NCI-H128 (cell line): ENCODE results near the gene CASP3.
"Not testable (repeated sequence)": the region's sequence is repeated elsewhere in the genome, so short reads cannot be mapped to it uniquely, and the experiment has no call there.

Experiments used
- DNase-seq: peaks from one replicate; lab custom pipeline; 2025; ENCODE audit not compliant: unreplicated experiment; lab: John Stamatoyannopoulos, UW

CASP3 gene

DNA sequence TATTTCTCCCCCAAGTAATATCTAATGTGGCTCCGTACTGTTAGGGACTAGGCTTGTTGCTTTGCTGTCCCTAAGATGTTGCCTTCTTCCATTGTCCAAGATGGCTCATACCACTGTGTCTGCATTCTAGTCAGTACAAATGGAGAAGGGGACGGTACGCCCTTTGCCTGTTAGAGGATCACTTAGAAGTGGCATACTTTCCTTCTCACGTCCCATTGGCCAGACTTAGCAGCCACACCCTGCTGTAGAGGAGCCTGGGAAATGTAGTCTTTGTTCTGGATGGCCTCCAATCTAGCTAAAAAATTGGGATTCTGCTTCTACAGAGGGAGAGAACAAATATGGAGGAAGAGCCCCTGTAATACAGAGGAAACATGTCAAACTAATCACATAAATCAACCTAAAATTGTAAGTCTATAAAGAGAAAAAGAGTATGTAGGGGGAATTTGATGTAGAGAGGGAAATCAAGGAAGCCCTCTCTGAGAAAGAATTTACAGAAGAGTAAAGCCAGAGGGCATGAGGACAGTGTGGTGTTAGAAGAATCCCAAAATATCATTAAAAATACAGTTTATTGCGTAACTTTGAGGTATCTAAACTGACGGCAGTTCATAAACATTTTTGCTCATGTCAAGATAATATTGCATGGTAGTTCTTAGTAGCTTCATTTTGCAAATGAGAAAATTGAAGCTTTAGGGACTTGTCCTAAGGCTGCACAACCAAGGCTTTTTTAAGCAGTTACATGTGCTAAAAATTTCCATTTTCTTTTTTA is 15.4 kb upstream of the CASP3 start:
- no peak for DNase-seq

DNA sequence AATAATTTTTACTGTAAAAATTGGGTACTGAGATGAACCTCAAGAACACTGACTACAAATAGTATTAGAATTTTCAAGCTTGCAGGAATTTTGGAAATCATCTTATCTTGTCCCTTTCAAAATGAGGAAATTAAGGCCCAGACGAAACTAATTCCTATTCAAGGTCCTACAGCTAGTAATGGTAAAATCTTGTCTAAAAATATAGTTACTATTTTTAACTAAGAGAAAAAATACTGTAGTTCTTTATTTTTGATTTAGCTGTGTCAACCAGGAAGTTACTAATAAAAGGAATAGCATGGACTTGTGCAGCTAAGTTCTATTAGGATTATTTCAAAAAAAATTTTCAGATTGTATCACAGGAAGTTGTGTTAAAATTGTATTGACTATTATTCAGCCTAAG is 13.0 kb upstream of the CASP3 start:
- DNase-seq, result no peak

DNA sequence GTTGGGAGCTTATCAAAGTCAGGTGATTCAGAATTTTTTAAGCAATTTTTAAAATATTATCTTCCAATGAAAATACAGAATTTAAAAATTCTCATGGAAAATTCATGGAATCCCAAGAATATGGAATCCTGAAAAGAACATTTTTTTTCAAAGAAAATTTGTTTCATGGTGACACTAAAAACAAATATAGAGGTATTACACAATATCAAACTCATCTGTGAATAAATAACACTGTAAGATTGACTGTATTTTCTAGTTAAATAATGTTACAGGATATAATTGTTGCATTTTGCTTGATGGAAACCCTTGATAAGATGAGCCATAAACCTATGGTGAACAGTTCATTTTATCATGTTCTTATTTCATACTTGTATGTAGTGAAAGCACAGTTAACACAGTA is 11.7 kb upstream of the CASP3 start:
- DNase-seq, result no peak

DNA sequence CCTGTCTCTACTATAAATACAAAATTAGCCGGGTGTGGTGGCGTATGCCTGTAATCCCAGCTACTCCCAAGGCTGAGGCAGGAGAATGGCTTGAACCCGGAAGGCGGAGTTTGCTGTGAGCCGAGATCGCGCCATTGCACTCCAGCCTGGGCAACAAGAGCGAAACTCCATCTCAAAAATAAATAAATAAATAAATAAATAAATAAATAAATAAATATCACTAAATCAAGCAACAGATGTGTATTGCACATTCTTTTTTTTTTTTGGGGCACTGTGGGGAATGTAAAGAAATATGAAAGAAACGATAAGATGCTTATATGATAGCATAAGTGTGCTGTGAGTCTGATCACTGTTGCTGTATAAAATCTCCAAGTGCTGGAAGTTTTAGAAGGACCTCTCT is 8.6 kb upstream of the CASP3 start:
- DNase-seq, result not testable (repeated sequence)

DNA sequence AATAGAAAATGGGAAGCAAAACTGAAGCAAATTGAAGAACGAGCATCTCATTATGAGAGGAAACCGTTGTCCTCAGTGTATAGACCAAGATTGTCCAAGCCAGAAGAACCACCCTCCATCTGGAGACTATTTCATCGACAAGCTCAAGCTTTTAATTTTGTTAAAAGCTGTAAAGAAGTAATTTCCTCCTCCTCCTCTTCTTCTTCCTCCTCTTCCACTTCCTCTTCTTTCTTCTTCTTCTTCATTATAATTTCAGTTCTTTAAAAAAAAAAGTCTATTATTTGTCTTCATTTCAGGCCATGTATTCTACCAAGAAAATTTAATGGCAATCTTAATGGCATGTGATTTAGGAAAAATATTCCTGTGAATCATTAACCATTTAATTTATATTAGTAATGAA is 7.9 kb upstream of the CASP3 start:
- no peak for DNase-seq

DNA sequence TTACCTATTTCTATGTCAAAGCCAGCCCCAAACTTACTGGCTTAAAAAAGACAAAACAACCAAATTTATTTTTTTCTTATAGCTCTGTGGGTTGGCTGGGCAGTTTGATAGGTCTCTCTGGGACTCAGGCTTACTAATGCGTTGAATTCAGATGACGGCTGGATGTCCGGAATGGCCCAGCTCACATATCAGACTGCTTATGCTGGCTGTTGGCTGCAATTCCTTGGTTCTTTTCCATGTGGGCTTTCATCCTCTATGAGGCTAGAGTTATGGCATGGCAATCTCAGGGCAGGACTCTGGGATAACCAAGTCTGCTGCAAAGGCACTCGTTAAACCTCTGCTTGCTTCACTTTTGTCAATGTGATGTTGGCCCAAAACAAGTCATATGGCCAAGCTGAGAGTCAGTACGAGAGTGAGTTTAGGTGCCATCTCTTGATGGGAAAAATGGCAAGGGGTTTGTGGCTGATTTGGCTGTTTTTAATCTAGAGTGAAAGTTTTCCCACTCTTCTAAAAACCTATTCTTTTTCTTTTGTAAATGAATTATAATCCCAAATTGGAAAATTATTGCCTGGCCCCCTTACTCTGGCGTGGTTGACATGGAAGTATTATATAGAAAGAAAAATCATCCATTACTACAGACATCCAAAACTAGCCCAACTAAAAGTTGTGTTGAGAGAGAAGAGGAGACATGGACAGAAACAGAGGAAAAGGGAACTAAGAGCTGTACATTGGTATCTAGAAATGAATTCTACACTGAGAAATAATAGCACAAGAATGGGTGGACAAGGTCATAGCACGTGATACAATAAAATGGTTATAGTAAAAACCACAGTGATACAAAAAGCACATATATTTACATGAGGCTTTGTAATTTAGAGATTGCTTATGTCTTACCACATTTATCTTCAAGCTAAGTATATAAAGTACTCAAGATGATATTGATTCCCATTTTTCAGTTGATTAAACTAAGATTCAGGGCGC is 6.9 kb upstream of the CASP3 start:
- DNase-seq, result no peak

DNA sequence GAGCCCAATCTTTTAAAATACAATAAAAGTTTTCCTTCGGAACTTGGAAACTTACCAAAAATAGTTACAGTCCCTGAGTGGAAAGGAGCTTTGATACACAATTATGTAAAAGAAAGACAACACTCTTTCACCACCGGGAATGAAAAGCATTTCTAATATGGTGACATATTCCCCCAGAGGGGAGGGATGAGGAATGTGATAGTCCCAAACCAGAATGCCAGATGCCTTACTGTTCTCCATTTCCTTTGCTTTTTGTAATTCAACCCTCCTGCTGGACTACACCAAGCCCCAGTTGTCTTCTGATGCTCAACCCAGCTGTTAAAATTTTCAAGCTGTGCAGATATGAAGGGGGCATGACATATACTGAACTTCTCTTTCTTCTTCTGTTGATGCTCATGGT is 4.4 kb upstream of the CASP3 start:
- no peak for DNase-seq

DNA sequence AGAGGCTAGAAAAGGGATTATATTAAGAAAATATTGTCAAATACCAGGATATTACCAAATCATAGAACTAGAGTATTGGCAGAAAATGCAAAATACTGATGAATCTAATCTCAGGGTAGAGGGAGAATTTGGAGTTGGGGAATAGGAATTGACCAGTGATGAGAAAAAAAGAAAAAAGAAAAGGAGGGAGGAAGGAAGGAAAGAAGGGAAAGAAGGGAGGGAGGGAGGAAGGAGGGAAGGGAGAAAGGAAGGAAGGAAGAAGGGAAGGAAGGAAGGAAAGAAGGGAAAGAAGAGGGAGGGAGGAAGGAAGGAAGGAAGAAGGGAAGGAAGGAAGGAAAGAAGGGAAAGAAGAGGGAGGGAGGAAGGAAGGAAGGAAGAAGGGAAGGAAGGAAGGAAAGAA is 3.4 kb upstream of the CASP3 start:
- not testable (repeated sequence) for DNase-seq

DNA sequence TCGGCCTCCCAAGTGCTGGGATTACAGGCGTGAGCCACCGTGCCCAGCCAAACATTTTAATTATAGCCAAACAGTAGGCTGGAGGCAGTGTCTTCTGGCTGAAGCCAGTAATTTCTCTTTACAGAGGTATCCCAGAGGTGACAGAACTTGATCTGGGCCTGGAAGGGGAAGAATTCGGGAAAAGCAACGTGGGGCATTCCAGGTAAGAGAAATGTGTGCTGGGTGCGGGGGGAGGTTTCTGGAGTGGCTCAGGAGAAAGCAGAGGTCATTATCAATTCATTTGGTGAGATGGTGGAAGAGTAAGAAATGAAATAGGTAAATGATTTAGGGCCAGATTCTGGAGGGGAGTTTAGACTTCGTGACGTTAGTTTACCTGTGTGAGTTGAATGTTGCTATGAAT is 2.7 kb upstream of the CASP3 start:
- no peak for DNase-seq

DNA sequence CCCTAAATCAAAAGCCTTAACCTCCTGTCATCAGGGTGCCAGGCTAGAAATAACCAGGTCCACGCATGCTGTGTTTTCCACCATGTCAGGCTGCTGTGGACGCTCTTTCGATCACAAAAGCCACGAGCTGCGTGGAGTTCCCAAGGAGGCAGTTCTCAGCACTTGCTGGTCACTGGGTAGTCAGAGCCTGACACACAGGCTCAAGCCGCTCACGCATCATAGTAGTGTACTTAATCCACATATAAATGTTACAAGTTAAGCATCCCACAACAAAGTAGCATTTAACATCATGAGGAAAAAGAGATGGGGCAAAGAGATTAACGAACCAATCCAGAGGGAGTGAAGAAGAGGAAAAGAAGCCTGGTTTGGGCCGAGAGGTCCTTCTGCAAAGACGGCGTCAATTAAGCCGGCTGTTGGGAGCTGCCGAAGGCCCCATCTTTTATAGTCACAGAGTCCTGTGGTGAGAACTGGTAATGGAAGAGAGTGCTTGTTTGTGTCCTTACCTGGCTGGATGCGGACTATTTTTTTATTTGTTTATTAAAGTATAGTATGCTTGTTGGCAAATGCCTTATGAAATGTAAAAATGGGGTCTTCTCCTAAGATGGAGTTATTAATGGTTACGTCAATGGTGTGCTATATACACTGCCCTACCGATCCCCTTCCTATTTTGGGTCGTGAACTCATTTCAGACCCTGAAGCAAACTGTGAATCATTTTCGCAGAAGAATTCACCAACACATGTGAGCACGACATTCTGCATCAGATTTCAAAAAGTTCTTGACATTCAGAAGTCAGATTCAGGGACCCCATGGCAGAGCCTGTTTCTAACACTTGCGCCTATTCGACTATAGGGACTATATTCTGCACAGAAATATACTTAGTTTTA is 966 bp upstream of the CASP3 start:
- DNase-seq, result no peak

DNA sequence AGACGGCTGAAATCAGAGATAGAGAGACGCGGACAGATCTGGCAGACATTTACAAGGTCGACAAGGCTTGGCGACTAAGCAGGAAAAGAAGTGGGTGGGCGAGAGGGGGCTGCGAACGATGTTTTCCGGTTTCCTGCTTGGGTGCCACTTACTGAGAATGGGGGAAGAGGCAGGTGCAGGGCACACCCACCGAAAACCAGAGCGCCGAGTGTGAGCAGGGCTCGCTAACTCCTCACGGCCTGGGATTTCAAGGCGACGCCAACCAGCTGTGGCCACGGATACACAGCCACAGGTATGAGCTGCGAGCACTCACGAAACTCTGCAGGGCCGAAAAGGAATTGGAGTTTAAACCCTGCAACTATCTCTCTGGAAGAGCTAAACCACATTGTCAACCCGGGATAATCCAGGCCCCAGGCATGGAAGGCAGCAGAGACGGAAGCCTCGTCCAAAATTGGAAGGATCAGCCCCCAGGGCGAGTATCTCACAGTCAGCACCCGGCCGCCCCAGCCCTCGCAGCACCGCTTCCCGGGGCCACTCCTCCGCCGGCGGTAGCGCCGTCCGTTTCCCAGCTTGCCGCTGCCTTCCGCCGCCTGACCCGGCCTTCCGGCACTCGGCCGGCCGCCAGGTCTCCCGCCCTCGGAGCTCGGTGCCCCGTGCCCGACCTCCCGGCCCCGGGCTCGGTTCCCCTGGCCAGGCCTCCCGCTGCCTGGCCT is 778 bp downstream of the CASP3 start:
- no peak for DNase-seq

DNA sequence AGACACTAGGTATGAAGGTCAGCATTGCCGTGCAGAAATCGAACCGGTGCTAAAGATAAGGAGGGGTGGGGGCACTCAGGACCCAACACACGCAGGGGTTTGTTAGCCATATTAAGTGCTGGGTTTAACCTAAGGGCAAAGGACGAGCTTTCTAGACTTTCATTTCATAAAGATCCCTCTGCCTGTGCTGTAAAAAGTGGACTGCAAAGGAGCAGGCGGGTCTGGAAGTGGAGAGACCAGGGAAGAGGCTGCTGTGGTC is 1.3 kb downstream of the CASP3 start:
- DNase-seq, result no peak

DNA sequence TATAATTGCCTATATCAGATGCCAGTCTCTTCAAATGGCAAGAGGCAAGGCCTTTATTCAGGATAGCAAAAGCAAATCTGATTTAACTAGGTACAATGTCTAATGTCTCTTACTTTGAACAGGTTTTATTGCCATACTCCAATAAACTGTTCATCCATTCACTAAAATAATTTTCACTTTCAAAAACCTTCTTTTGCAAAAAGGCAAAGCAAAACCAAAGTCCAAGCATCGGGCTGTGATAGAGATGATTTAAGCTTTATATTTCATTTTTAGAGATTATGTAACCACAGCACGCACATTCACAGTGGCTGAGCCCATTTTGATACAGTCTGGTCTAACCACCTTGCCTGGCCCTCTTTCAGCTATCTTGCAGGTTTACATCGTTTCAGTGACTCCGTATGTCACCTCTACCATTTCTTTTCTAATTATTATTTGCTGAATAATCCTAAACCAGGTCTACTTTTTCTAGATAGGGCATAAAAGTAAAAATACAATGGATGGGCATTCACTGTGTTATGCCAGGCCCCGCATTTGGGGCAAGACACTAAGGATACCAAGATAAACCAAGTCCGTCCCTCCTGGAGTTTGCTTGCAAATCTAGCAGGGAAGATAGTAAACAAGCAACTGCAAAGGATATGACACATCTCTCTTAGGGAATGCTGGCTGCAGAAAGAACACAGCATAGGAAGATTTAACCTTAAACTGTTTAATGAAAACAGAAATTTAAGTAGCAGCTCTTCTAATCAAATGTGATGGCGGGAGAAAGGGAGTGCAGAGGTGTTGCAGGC is 1.8 kb downstream of the CASP3 start:
- no peak for DNase-seq

DNA sequence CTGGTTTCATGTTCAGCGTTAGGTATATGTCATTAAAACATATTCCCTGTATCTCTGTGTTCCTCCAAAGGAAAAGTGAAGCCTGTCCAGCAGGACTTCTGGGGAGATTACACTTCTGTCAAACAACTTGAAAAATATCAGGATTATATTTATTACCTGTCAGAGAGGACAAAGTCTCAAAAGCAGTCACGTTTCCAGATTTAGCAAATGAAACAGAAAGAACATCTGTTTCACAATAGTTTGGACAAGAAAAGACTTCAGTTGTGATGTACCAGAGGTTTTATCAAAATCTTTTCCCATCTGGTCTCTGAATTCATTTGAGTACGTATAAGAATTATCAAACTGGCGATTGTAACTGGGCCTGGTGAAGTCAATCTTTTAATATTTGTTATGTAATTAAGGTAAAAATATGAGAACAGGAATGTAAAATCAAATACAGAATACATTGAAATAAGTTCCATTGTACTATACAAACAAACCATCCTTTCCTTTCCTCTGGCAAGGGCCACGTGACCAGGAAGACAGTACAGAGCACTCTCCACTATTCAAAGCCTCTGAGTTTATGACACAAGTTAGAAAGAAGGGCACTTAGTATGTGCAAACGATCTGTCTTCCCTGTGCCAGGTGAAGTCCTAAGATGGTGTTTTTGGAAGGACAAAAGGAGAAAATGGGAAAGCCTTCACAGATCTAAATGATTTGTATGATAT is 3.2 kb downstream of the CASP3 start:
- no peak for DNase-seq

DNA sequence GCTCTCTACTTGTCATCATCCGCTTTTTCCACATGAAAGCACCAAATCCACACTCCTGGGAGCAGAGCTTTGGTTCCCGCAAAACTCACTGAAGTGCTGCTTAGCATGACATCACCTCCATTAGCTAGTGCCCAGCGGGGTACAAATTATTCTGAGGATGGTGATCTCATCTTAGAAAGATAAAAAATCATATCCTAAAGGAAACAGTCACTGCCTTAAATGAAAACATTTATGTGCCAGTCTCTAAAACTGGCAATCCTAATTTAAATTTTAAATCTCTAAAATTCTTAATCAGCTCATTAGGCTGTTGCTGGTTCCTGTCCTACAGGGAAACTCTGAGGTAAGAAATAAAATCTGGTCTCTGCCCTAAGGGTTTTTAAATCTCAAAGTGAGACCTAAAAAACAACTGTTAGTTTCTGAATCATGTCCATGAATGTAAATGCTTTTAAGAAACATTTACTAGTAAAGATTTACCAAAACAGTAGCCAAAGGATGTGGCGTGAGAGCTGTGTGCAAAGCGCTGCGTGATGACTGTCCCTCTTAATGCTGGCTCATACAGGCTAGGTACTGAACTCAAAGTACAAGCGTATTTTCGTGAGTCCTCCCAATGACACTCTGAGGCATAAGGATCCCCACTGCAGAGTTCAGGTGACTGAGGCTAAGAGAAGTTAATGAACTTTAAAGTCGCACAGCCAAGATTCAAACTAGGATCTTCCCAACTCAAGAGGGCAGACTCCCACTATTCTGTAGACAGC is 4.5 kb downstream of the CASP3 start:
- no peak for DNase-seq

DNA sequence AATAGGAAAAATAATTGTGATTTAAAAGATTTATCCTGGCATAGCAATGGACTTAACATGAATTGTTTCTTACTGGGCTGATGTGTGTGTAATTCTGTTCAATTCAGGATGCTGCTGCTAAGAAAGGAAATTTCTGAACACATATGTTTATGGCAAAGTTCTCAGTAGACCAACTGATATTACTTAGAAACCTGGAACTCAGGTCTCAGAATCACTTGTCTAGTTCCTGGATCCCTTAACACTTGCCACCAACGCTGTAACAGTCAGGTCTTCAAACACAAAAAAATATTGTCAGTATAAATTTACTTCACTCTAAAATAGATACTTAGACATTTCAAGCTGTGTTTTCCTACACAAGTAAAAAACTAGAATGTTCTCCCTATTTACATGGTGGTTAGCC is 5.5 kb downstream of the CASP3 start:
- no peak for DNase-seq

DNA sequence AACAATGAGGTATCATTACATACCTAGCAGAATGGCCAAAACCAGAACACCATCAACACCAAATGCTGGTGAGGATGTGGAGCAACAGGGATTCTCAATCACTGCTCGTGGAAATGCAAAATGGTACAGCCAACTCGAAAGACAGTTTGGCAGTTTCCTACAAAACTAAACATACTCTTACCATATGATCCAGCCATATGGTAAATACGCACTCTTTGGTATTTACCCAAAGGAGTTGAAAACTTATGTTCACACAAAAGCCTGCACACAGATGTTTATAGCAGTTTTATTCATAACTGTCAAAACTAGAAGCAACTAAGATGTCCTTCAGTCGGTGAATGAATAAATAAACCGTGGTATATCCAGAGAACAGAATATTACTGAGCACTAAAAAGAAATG is 7.8 kb downstream of the CASP3 start:
- no peak for DNase-seq

DNA sequence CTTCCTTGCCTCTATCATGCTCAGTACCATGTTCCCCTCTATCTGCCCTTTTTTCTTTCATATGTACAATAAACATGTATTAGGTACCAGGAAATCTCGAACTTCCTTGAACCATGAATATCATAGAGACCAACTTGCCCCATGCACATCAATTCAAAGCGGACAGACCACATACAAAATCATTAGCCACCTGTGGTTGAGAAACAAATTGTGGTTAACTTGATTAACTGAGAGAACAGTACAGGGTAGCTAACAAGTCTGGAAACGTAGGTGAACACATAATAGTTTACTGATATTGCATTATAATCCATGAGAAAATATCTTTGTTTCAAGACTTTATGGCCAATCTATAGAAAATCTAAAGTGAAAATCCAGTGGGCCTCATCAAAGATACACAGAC is 8.2 kb downstream of the CASP3 start:
- no peak for DNase-seq

DNA sequence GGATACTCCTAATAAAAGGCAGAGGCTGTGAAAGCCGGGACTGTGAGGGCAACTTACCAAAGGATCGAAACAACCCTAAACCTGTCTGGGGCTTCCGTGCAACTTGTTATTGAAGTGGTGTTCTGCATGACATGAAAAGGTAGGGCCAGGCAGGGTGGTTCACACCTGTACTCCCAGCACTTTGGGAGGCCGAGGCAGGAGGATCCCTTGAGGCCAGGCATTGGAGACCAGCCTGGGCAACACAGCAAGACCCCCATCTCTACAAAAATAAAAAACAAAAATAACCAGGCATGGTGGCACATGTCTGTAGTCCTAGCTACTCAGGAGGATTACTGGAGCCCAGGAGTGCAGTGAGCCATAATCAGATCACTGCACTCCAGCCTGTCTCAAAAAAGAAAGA is 12.3 kb downstream of the CASP3 start:
- DNase-seq, result no peak
